ENCODE data around the gene NMRK2.

NMRK2 gene

DNA sequence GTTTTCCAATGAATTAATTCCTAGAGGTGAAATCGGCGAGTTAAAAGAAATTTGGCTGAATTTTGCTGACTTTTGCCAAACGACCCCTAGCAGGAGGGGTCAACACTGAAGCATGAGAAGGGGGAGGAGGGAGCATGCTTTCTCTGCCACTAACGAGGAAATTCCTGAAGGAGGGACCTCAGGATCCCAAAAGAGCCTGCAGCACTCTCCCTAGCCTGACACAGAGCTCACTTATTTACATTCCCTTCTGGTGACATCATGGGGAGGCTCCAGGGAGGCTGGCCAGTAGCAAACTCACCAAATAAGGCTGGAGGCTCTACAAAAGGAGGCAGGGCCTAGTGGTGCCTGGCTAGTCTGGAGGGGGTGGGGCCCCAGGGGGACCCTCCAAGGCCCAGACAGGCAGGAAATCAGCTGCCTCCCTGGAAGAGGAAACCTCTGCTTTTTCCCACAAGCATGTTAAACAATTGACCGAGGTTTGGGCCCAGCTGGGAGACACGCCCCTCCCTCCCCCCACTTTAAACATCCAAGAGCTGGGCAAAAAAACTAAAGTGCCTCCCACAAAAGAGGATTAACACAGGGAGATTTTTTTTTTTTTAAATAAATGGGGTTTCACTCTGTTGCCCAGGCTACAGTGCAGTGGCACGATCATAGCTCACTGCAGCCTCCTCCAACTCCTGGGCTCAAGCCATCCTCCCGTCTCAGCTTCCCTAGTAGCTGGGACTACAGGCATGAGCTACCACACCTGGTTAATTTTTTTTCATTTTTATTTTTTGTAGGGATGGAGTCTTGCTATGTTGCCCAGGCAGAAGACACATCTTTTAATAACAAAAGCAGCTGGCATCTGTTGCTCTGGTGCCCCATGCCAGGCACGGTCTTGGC is 35.9 kb downstream of the NMRK2 start:
- TF ChIP-seq, protein P1, sequence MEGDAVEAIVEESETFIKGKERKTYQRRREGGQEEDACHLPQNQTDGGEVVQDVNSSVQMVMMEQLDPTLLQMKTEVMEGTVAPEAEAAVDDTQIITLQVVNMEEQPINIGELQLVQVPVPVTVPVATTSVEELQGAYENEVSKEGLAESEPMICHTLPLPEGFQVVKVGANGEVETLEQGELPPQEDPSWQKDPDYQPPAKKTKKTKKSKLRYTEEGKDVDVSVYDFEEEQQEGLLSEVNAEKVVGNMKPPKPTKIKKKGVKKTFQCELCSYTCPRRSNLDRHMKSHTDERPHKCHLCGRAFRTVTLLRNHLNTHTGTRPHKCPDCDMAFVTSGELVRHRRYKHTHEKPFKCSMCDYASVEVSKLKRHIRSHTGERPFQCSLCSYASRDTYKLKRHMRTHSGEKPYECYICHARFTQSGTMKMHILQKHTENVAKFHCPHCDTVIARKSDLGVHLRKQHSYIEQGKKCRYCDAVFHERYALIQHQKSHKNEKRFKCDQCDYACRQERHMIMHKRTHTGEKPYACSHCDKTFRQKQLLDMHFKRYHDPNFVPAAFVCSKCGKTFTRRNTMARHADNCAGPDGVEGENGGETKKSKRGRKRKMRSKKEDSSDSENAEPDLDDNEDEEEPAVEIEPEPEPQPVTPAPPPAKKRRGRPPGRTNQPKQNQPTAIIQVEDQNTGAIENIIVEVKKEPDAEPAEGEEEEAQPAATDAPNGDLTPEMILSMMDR (IDR thresholded peaks at IDR 0.05; ENCODE audit: low read depth, low read length, missing control alignments) = no peak
- H3K4me3 ChIP-seq (replicated peaks; ENCODE audit: low read depth, low read length) = peak overlapping the region; percentile 84
- DNase-seq (ENCODE audit: extremely low read depth, low read depth) = peak; percentile 100

DNA sequence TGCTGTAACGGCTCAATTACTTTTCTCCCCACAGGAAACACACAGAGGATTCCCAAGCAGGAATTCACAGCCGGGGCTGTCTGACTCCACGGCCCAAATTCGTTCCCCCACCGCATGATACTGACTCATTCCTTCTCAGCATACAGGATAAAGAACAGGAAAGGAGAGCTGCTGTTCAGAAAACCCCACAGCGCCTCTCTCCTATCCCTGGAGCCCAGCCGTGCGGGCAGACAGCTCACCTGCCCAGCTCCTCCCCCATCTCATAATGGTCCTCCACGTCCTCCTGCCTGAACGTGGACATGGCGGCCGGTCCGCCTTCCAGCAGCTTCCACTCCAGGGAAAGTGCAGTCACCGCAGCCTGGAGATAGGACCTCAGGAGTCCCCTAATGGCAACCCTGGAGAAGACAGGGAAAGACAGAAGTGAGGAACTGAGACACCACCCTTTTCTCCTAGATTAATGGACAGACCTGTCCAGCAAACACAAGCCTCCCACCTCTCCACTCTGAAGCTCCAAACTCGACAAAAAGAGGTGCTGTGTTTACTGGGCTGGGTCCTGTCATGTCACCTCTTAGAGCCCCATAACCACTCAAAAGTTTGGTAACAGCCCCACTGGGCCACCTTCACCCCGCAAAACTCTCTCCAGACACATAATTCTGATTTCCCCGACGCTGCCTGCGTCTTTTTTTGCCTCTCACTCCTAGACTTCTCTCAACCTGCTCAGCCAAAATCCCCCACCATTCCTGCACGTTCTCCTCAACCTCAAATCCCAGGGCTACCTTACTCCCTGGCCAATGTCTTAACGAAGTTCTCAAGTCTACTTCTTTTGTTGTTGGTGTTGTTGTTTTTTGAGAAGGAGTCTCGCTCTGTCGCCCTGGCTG is 36.8 kb downstream of the NMRK2 start:
- TF ChIP-seq, protein P1 (IDR thresholded peaks at IDR 0.05; ENCODE audit: low read depth, low read length, missing control alignments) = peak; percentile 23
- H3K4me3 ChIP-seq (replicated peaks; ENCODE audit: low read depth, low read length) = peak overlapping the region; percentile 84
- no peak for DNase-seq (ENCODE audit: extremely low read depth, low read depth)

DNA sequence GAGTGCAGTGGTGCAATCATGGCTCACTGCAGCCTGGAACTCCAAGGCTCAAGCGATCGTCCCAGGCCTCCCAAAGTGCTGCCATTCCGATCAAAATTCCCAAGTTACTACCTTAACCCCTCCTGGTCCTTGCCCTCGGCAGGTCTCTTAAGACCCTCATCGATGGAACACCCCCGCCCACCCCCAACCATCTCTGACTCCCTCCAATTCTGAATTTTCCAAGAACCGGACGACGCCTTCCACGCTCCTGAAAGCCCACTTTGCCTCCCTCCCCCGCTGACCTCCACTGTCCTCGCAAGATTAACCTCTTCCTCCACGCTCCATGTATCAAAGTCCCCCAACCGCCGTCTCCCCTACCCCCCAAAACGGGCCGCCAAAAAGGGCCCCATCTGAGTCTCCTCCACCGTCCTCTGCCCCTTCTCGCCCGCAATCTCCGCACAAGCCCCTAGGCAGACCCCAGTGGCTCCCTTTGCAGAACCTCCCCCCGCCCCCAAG is 37.5 kb downstream of the NMRK2 start:
- TF ChIP-seq, protein P1 (IDR thresholded peaks at IDR 0.05; ENCODE audit: low read depth, low read length, missing control alignments) = no peak
- H3K4me3 ChIP-seq (replicated peaks; ENCODE audit: low read depth, low read length) = peak overlapping the region; percentile 84
- no peak for DNase-seq (ENCODE audit: extremely low read depth, low read depth)

DNA sequence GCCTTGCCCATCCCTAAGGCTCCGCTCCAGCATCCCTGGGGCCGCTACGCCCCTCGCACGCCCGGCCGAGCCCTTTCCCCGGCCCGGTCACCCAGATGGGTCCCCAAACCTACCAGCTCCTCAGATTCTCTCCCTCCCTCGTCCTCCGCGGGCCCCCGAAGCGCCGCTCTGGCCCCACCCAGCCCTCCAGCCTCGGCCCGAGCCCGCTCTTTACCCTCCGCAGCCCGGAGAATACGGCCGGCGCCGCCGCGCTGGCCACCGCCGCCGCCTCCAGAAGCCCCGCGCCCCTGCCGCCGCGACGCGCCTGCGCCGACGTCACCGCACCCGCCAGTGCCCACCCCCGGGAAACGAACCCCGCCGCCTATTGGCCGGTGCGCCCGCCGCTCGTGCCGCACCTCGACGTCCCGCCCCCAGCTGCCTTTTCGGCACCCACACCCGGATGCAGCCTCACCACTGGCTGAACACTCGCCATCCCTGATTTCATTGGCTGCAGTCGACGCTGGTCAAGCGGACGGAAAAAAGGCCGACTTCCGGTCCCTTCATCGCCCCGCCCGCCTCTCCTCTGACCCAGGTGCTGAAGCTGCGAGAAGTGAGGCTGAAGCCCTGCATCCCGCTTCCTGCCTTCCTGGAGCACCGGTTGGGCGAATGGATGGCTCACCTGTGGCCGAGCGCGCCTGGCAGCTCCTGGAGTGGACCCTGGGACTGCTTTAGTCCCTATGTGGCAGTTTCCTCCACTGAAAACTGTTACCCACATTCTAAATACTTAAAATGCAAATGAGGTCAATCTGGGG is 38.1 kb downstream of the NMRK2 start, which contains the start of gene DAPK3:
Gene DAPK3, minus strand, starts transcription at position 292 of the 791 bp plus-strand sequence. CDS start 1,364 bp downstream, outside the sequence.
- peak within 1 kb of the TSS; percentile 84 for H3K4me3 ChIP-seq (replicated peaks; ENCODE audit: low read depth, low read length)
- TF ChIP-seq, protein P1 (IDR thresholded peaks at IDR 0.05; ENCODE audit: low read depth, low read length, missing control alignments) = no peak
- DNase-seq (ENCODE audit: extremely low read depth, low read depth) = peak; percentile 95

DNA sequence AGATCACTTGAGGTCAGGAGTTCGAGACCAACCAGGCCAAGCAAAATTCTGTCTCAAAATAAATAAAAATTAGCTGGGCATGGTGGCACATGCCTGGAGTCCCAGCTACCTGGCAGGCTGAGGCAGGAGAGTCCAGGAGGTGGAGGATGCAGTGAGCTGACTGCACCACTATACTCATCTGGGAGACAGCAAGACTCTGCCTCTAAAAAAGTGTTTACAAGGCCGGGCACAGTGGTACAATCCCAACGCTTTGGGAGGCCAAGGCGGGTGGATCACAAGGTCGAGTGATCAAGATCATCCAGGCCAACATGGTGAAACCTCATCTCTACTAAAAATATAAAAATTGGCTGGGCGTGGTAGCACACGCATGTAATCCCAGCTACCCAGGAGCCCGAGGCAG is 42.3 kb downstream of the NMRK2 start:
- no peak for DNase-seq (ENCODE audit: extremely low read depth, low read depth)
- TF ChIP-seq, protein P1 (IDR thresholded peaks at IDR 0.05; ENCODE audit: low read depth, low read length, missing control alignments) = no peak
- H3K4me3 ChIP-seq (replicated peaks; ENCODE audit: low read depth, low read length) = no peak overlapping the region

DNA sequence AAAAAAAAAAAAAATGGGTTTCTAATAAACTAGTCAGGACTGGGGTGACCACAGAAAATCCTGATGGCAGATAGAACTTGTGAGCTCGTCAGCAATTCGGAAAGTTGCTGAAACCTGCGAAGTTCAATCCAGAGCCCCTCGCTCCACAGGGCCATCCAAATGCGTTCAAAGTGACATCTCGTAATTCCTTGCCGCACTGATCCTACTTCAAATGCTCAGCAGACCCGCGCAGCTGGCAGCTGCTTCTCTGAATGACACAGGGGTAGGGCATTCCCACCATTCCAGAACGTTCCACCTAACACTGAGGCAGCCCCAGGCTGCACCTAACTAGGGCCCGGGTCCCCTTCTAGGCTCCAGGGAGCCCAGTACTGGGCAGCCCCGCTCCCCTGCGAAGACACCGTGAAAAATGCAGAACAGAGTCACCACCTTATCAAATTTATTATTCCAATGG is 42.8 kb downstream of the NMRK2 start:
- no peak for DNase-seq (ENCODE audit: extremely low read depth, low read depth)
- TF ChIP-seq, protein P1 (IDR thresholded peaks at IDR 0.05; ENCODE audit: low read depth, low read length, missing control alignments) = no peak
- H3K4me3 ChIP-seq (replicated peaks; ENCODE audit: low read depth, low read length) = no peak overlapping the region

All from HFF-Myc (cell line).